SK-N-SH (cell line): ENCODE data around the gene NFATC4. TPM values are rescaled to one million over a fixed set of nuclear protein-coding genes. Genes with fewer than 3 reads are reported as not detected.

Experiments used
- CTCF ChIA-PET: fragments of 300-600, 350-600 bp; formaldehyde crosslinking; extraction: SDS; loops from one replicate; lab custom pipeline; 2021; lab: Yijun Ruan, JAX
- POLR2A ChIA-PET: fragments of 350-600 bp; sonication (Branson Sonifier 250); formaldehyde crosslinking; extraction: SDS; loops from one replicate; lab custom pipeline; 2020; ENCODE audit warnings: antibody characterized with exemption, inconsistent platforms; lab: Yijun Ruan, JAX
- DNase-seq: peaks from one replicate; pipeline ENCODE4 v3.0.0; 2012
- H2AFZ ChIP-seq: fragments of 200-600 bp; sonication (generic); 2 replicates; pipeline ENCODE4 v1.8.1; 2016; ENCODE audit warnings: antibody characterized with exemption, mild to moderate bottlenecking, low read depth
- H3F3A ChIP-seq: fragments of 200-600 bp; sonication (generic); replicated peaks from 2 replicates; pipeline ENCODE3; 2016; ENCODE audit warnings: antibody characterized with exemption, mild to moderate bottlenecking; ENCODE audit not compliant: insufficient read depth
- H3K27ac ChIP-seq, 2 experiments: fragments of 200-500 bp in 1 of 2; fragments of 200-600 bp in 1 of 2; sonication (Bioruptor generic) in 1 of 2; sonication (generic), shearing (Covaris generic) in 1 of 2; 2 replicates each; pipeline versions ENCODE4 v1.5.1 to v1.6.1; 2014 to 2016; ENCODE audit warnings: low read depth in 2 of 2, inconsistent platforms in 1 of 2, low read length in 1 of 2, mild to moderate bottlenecking in 1 of 2, mixed read lengths in 1 of 2
- H3K27me3 ChIP-seq: fragments of 200-600 bp; sonication (generic), shearing (Covaris generic); 2 replicates; pipeline ENCODE4 v1.6.1; 2016; ENCODE audit warnings: mixed run types; ENCODE audit not compliant: insufficient read depth
- H3K36me3 ChIP-seq, 2 experiments: fragments of 200-500 bp in 1 of 2; fragments of 200-600 bp in 1 of 2; sonication (Bioruptor generic) in 1 of 2; sonication (generic) in 1 of 2; replicated peaks in 1 of 2; 2 replicates each; pipeline versions ENCODE3 to v1.5.1; 2014 to 2016; ENCODE audit warnings: low read length in 1 of 2, mild to moderate bottlenecking in 1 of 2; ENCODE audit not compliant: insufficient read depth in 2 of 2, control insufficient read depth in 1 of 2
- H3K4me1 ChIP-seq, 2 experiments: fragments of 200-500 bp in 1 of 2; fragments of 200-600 bp in 1 of 2; sonication (Bioruptor generic) in 1 of 2; sonication (generic), shearing (Covaris generic) in 1 of 2; 2 replicates each; pipeline versions ENCODE4 v1.5.1 to v1.6.1; 2014 to 2016; ENCODE audit warnings: low read depth in 1 of 2, low read length in 1 of 2, mixed run types in 1 of 2; ENCODE audit not compliant: insufficient read depth in 2 of 2, control insufficient read depth in 1 of 2
- H3K4me2 ChIP-seq: fragments of 200-600 bp; sonication (generic), shearing (Covaris generic); 2 replicates; pipeline ENCODE4 v1.6.1; 2017; ENCODE audit warnings: mixed run types
- H3K4me3 ChIP-seq, 2 experiments: fragments of 200-500 bp in 1 of 2; fragments of 200-600 bp in 1 of 2; sonication (Bioruptor generic) in 1 of 2; sonication (generic), shearing (Covaris generic) in 1 of 2; 2 replicates each; pipeline versions ENCODE4 v1.5.1 to v1.8.1; 2014 to 2016; ENCODE audit warnings: low read depth in 2 of 2, inconsistent platforms in 1 of 2, low read length in 1 of 2, mild to moderate bottlenecking in 1 of 2, mixed read lengths in 1 of 2, moderate library complexity in 1 of 2
- H3K79me2 ChIP-seq: fragments of 200-600 bp; sonication (generic); 2 replicates; pipeline ENCODE4 v1.8.1; 2017; ENCODE audit warnings: mild to moderate bottlenecking; ENCODE audit not compliant: insufficient read depth
- H3K9ac ChIP-seq: fragments of 200-600 bp; sonication (generic); 2 replicates; pipeline ENCODE4 v1.6.1; 2017; ENCODE audit warnings: mixed run types
- H3K9me2 ChIP-seq: fragments of 200-600 bp; sonication (generic); 2 replicates; pipeline ENCODE4 v1.6.1; 2017; ENCODE audit warnings: mixed run types
- H3K9me3 ChIP-seq: fragments of 200-600 bp; sonication (generic); 2 replicates; pipeline ENCODE4 v1.6.1; 2017; ENCODE audit warnings: mixed run types, mild to moderate bottlenecking, moderate library complexity
- H4K20me1 ChIP-seq: fragments of 200-600 bp; sonication (generic); 2 replicates; pipeline ENCODE4 v1.6.1; 2017; ENCODE audit warnings: mild to moderate bottlenecking, mixed run types; ENCODE audit not compliant: insufficient read depth
- ELF1 ChIP-seq: IDR thresholded peaks from 2 replicates; pipeline ENCODE4 v1.4.0; 2012
- FOXM1 ChIP-seq: IDR thresholded peaks from 2 replicates; pipeline ENCODE4 v1.4.0; 2012; ENCODE audit warnings: low read depth, mild to moderate bottlenecking
- GABPA ChIP-seq: IDR thresholded peaks from 2 replicates; pipeline ENCODE4 v1.4.0; 2012; ENCODE audit warnings: low read depth, mild to moderate bottlenecking
- NFIC ChIP-seq: IDR thresholded peaks from 2 replicates; pipeline ENCODE4 v1.4.0; 2012; ENCODE audit warnings: borderline replicate concordance
- RFX5 ChIP-seq: IDR thresholded peaks from 2 replicates; pipeline ENCODE4 v1.6.1; 2012; ENCODE audit warnings: mild to moderate bottlenecking, improper control_type of control experiment, low read length
- SIN3A ChIP-seq: IDR thresholded peaks from 2 replicates; pipeline ENCODE4 v1.6.1; 2012; ENCODE audit warnings: low read depth, mild to moderate bottlenecking, low read length, moderate library complexity, borderline replicate concordance
- SMC3 ChIP-seq: IDR thresholded peaks from 2 replicates; pipeline ENCODE4 v1.6.1; 2012; ENCODE audit warnings: low read depth, low read length, improper control_type of control experiment
- TAF1 ChIP-seq: IDR thresholded peaks from 2 replicates; pipeline ENCODE4 v1.6.1; 2012; ENCODE audit warnings: low read depth, mild to moderate bottlenecking, low read length, moderate library complexity, borderline replicate concordance
- TCF12 ChIP-seq: IDR thresholded peaks from 2 replicates; pipeline ENCODE4 v1.4.0; 2012
- TEAD4 ChIP-seq: IDR thresholded peaks from 2 replicates; pipeline ENCODE4 v1.4.0; 2012; ENCODE audit warnings: mild to moderate bottlenecking, borderline replicate concordance; ENCODE audit not compliant: insufficient read depth
- WGBS: methylation state at CpG from one replicate; pipeline ENCODE4 v1.1.6; 2017; ENCODE audit warnings: low lambda C conversion rate; 5-methylcytosine and 5-hydroxymethylcytosine counted together
- polyA plus RNA-seq, 3 experiments: library from polyadenylated mRNA; depleted of rRNA; stranded (reverse); fragments of >200 nt; gene quantifications; 2 replicates each; pipeline ENCODE4 v1.2.3, GENCODE V29; 2012
- TF ChIP-seq, protein P1 (sequence below): IDR thresholded peaks from 2 replicates; pipeline ENCODE4 v1.4.0; 2012; ENCODE audit warnings: low read depth, borderline replicate concordance
- TF ChIP-seq, protein P2 (sequence below): IDR thresholded peaks from 2 replicates; pipeline ENCODE4; 2012

NFATC4 gene
- polyA plus RNA-seq, 1 of the 3 experiments (the other 2 are of a cell fraction) = 25.3 TPM

DNA sequence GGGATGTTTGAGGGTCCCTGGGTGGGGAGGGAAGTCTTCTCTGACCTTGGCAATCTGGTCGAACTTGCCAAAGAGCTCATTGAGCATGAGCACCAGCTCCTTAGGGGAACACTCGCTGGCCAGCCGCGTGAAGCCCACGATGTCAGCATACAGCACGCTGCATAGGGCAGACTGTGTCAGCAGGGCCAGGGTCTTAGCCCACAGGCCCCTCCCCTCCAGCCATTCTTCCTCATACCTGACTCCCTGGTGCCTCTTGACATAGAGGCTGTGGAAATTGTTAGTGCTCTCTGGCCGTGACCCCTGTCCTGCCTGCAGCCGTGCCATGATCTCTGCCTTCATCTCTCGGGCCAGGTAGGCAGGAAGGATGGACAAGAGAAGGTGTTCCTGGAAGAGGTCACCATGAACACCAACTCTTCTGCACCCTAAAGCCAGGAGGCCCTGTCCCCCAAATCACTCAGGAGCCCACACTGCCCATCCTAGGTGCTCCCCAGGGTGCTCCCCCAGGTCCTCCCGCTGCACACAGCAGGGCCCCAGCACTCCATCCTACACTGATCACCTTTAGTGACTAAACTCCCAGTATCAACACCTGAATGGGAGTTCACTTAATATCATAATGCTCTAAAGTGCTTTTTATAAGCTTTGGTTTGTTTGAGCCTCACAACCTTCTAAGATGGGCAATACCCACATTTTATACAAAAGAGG lies 36.9 kb upstream of the NFATC4 start:
- Histone ChIP-seq H4K20me1 (no peaks in the 10 kb centered on the region), H3K9ac (no peak overlapping the region), H2AFZ (no peak overlapping the region), H3K36me3 (no peaks in the 10 kb centered on the region), H3K27me3 (peaks cover 23% of the 10 kb centered on the region), H3K9me3 (no peaks in the 10 kb centered on the region), H3K4me3 (no peak overlapping the region), H3K4me2 (no peak overlapping the region), H3K4me1 (peaks cover 0 to 21% of the 10 kb centered on the region in 2 experiments; a peak in 1 of 4 replicates), H3K27ac (no peak overlapping the region), H3K79me2 (no peaks in the 10 kb centered on the region), H3K9me2 (no peaks in the 10 kb centered on the region), H3F3A (no peaks in the 10 kb centered on the region)
- CTCF ChIA-PET = interaction anchor here (0.7 to 12.7 kb wide), 14 partner anchors 10 to 115 kb away, joined by 3 to 445 read pairs (median 4); partner anchors contain the start of genes CBLN3, CIDEB, DHRS1 and KHNYN
- 82% methylated on average over 9 of the region's 10 CpGs for WGBS
- DNase-seq = no peak
- POLR2A ChIA-PET = interaction anchor here (1.2 kb wide), 1 partner anchor 101 kb away, joined by 3 read pairs; no protein-coding TSS in a partner anchor
- TF ChIP-seq SMC3 = no peak
- TF ChIP-seq ELF1 = no peak
- no peak for TF ChIP-seq TEAD4
- no peak for TF ChIP-seq GABPA
- no peak for TF ChIP-seq TCF12
- TF ChIP-seq NFIC = no peak
- TF ChIP-seq RFX5 = no peak

DNA sequence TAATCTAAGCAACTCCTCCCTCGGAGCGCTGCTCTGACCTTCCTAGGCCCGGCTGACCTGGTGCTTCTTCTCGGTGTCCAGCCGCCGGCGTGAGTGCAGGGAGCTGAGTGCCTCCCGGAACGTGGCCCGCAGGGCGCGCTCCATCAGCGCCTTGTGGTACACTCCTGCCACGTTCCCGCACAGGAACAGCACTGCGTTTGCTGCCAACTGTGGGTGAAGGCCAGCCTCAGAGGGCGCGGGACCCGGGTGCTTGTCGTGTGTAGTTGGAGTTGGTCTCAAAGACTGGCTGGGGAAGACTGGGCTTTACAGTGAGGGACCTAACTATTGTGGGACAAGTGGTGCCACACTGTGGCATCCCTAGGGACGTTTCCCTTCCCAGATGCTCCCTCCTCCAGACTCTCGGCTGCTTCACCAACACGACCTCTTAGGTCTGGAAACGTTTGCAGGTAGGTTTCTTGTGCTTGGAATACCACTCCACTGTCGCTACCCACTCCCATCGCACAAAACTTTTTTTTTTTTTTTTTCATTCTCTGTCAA lies 36.2 kb upstream of the NFATC4 start:
- 86% methylated on average over 26 of the region's 26 CpGs for WGBS

More for the DNA sequence above, 36.2 kb upstream of the NFATC4 start:
- CTCF ChIA-PET = interaction anchor here (0.7 to 12.7 kb wide), 20 partner anchors 10 to 134 kb away, joined by 3 to 445 read pairs (median 8); partner anchors contain the start of genes CBLN3, CIDEB, DHRS1 and KHNYN
- Histone ChIP-seq H3F3A (no peaks in the 10 kb centered on the region), H3K27me3 (peaks cover 30% of the 10 kb centered on the region), H3K4me1 (peaks cover 0 to 21% of the 10 kb centered on the region in 2 experiments; a peak in 1 of 4 replicates), H2AFZ (no peak overlapping the region), H3K36me3 (no peaks in the 10 kb centered on the region), H3K79me2 (no peaks in the 10 kb centered on the region), H3K9me3 (no peaks in the 10 kb centered on the region), H3K9me2 (no peaks in the 10 kb centered on the region), H3K4me2 (no peak overlapping the region), H3K9ac (no peak overlapping the region), H3K27ac (no peak overlapping the region), H3K4me3 (no peak overlapping the region; a peak in 1 of 4 replicates), H4K20me1 (no peaks in the 10 kb centered on the region)
- TF ChIP-seq TEAD4 = no peak
- TF ChIP-seq, protein P1, sequence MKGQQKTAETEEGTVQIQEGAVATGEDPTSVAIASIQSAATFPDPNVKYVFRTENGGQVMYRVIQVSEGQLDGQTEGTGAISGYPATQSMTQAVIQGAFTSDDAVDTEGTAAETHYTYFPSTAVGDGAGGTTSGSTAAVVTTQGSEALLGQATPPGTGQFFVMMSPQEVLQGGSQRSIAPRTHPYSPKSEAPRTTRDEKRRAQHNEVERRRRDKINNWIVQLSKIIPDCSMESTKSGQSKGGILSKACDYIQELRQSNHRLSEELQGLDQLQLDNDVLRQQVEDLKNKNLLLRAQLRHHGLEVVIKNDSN = no peak
- TF ChIP-seq SIN3A = no peak
- TF ChIP-seq TAF1 = no peak
- TF ChIP-seq GABPA = no peak
- TF ChIP-seq, protein P2, sequence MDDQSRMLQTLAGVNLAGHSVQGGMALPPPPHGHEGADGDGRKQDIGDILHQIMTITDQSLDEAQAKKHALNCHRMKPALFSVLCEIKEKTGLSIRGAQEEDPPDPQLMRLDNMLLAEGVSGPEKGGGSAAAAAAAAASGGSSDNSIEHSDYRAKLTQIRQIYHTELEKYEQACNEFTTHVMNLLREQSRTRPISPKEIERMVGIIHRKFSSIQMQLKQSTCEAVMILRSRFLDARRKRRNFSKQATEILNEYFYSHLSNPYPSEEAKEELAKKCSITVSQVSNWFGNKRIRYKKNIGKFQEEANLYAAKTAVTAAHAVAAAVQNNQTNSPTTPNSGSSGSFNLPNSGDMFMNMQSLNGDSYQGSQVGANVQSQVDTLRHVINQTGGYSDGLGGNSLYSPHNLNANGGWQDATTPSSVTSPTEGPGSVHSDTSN = no peak
- TF ChIP-seq RFX5 = no peak
- no peak for TF ChIP-seq TCF12
- TF ChIP-seq FOXM1 = no peak
- DNase-seq = no peak
- POLR2A ChIA-PET = interaction anchor here (0.9 to 1.1 kb wide), 2 partner anchors 10 to 105 kb away, joined by 3 to 4 read pairs; no protein-coding TSS in a partner anchor
